Anterior cingulate cortex (tissue), 58 donors: Measurements from ENCODE around the gene DENND5B.
"Not testable (repeated sequence)": the region's sequence is repeated elsewhere in the genome, so short reads cannot be mapped to it uniquely, and the experiment has no call there.

Source experiments
- DNase-seq, 58 donors: peaks; one replicate each; lab custom pipeline; 2025; lab: John Stamatoyannopoulos, UW

The DENND5B gene

DNA sequence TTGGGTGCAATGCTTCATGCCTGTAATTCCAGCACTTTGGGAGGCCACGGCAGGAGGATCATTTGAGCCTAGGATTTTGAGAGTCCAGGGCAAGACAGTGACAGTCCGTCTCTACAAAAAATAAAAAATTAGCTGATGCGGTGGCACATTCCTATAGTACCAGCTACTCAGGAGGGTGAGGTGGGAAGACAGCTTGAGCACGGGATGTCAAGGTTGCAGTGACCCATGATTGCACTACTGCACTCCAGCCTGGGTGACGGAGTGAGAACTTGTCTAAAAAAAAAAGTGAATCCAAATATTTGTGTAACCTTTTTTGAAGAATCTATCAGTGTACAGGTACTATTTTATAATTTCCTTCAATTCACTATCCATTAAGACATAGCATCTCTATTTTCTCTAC is 112.5 kb downstream of the DENND5B start:
- DNase-seq = no peak

DNA sequence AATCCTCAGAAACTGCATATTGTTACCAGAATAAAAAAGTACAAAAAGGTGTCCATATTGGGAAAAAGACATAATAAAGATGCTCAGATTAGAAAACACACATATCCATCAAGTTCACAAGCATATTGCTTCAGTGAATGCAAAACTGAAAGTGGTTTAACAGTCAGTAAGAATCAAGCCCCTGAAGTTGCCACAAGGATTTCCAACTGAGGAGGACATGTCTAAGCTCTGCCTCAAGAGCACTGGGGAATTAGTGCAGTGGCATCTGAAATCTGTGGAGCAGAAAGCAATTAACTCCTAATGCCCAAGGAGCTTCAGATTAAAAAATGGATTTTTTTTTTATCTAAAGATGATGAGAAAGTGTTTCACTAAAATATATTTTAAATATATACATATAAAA is 113.2 kb downstream of the DENND5B start:
- no peak for DNase-seq

DNA sequence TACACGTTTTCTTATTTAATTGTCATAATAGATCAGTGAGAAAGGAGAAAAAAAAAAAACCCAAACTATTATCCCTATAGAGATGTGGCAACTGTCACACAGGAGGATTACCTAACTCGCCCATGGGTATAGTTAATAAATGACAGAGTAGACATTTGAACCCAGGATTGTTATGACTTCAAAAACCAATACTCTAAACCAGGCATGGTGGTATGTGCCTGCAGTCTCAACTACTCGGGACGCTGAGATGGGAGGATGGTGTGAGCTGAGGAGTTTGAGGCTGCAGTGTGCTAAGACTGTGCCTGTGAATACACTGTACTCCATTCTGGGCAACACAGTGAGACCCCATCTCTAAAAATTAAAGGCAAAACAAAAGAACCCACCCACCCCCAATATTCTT is 114.5 kb downstream of the DENND5B start:
- DNase-seq = no peak

DNA sequence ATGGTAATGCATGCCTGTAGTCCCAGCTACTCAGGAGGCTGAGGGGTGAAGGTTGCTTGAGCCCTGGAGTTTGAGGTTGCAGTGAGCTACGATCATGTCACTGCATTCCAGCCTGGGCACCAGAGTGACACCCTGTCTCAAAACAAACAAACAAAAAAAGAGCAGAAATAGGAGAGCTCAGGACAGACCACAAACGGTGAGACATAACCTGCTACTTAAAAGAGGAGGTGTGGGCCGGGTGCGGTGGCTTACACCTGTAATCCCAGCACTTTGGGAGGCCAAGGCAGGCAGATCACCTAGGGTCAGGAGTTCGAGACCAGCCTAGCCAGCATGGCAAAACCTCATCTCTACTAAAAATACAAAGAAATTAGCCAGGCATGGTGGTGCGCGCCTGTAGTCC is 115.3 kb downstream of the DENND5B start:
- DNase-seq = not testable (repeated sequence)

DNA sequence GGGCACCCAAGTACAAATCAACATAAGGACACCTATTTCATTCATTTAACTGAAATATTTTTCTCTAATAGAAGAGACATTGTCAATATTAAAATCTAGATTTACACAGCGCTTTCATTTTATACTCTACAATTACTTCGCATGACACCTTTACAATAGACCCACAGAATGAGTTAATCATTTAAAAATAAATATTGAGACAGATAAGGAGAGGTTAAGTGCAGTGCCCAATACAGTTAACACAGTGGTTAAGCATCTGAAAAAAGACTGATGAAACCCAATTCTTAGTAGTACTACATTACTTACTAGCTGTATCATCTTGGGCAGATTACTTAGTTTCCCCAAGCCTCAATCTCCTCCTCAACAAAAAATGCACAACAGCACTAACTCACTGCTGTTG is 116.2 kb downstream of the DENND5B start:
- no peak for DNase-seq

DNA sequence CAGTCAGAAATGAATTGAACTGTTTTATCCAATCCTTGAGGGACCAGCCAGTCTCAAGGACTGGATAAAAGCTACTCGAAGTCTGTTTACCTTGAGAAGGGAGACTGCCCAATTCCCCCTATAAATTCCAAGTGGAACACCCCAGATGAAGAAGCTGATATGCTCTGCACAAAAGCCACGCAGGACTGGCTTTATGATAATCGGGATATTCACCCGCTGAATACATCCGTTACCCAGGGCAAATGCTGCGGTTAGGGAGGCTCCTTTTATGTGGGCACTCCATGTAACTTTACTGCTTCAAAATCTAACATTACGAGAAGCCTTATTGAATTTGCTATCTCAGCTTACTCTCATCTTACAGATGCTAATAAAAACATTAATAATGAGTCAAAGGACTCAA is 119.1 kb downstream of the DENND5B start:
- no peak for DNase-seq

DNA sequence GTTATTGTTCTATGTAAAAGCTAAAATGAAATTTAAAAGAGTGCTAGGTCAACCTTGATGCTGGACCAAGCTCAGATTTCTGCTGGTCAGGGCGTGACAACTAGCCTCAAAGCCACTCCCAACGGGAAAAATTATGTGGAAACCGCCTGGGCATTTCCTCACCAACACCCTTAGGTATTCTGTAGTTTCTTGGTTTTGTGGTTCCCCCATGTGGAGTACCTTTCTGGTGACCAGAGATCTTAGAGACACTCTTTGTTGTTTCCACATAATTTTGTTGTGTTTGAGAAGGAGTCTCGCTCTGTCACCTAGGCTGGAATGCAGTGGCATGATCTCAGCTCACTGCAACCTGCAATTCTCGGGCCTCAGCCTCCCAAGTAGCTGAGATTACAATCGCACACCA is 119.9 kb downstream of the DENND5B start:
- no peak for DNase-seq

DNA sequence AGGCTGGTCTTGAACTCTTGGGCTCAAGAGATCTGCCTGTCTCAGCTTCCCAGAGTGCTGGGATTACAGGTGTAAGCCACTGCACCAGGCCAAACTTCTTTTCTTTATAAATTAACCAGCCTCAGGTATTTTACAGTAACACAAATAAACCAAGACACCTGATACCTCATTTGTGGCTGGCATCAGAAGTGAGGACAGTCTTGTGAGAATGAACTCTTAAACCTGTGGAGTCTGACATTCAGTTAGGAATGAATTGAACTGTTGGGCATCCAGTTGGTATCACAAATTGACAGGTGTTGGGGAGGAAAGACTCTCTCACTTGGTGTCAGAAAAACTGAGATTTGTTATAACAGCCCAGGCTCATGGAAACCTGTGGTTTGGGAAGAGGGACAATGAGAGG is 120.5 kb downstream of the DENND5B start:
- DNase-seq = no peak

DNA sequence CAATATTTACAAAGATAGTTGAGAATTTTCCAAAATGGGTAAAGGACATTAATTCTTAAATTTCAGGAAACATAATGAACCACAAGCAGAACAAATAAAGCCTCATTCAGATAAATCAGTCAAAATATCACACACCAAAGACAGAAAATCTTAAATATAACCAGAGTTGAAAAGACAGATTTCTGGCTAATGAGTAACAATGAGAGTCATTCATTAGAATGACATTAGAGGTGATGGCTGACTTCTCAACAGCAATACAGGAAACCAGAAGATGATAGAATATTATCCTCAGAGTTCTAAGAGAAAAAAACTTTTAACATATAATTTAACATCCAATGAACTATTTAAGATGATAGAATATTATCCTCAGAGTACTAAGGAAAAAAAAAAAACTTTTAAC is 124.2 kb downstream of the DENND5B start:
- DNase-seq = no peak

DNA sequence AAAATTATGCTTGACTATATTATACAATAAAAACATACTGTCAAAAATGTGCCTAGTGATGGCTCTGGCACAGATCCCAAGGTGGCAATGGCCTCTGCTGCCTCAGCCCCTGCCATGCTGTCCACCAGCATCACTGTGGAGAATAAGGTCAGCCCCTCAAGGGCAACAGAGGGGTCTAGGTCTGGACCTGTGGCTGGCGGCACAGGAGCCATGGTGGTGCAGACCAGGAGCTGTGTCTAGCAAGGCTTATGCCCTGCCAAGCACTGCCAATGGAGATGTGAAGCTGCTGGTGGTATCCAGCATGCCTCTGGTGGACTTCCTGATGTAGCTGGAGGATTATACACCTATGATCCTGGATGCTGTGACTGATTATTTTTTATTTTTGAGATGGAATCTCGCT is 125.9 kb downstream of the DENND5B start:
- no peak for DNase-seq

DNA sequence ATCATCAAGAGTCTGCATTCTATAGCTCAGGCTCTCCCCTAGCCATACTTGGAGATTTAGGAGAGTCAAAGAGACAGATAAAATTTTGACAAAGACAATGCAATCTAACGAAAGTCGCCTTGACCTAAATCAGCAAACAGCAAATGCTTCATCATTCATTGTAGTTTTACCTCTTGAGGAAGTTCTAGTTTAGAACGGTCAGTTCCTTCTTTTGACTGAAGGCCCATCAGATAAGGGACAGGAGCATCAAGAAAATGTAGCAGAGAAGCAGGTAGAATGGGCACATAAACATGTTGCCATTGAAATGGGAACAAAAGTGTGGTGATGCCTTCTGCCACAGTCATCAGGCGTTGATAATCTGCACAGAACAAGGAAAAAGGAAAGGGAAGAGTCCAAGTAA is 130.9 kb downstream of the DENND5B start:
- no peak for DNase-seq

DNA sequence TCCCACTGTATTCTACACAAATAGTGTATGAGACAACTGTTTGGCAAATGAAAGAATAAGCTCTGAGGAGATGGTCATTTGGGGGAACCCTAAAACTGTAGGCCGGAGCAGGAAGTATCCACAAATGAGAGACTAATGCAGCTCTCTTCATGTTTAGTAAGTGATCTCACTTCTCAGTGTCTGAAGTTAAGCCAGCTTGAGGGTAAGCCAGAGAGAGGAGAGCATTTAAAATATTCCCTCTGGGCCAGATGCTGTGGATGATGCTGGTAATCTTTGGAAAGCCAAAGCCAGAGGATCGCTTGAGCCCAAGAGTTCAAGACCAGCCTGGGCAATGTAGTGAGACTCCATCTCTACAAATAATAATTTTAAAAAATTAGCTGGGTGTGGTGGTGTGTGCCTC is 134.4 kb downstream of the DENND5B start:
- DNase-seq = no peak

DNA sequence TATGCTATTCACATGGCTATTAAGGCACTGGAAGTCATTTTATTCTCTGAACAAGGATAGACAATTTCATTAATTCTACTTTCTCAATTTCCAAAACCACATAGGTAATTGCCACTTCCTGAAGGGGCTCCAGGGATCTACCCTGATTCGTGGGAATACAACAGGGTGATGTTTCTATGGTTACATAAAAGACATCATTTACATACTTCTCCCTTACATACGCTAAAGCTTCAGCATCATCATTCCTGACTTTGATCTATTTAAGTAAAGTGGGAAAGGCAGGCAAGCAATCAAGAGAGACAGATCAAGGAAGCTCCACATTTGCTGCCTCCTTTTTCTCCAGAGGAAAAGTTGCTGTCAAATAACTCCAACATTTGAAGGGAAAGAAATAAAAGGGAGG is 146.2 kb downstream of the DENND5B start:
- no peak for DNase-seq

DNA sequence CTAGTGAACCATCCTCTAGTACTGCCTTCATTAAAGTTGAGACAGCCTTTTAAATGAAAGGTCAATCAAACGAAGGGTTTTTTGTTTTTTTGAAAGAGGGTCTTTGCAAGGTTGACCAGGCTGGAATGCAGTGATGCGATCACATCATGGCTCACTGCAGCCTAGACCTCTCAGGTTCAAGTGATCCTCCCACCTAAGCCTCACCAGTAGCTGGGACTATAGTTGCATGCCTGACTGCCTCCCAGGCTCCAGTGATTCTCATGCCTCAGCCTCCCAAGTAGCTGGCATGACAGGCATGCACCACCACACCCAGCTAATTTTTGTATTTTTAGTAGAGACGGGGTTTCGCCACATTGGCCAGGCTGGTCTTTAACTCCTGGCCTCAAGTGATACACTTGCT is 150.3 kb downstream of the DENND5B start:
- no peak for DNase-seq

DNA sequence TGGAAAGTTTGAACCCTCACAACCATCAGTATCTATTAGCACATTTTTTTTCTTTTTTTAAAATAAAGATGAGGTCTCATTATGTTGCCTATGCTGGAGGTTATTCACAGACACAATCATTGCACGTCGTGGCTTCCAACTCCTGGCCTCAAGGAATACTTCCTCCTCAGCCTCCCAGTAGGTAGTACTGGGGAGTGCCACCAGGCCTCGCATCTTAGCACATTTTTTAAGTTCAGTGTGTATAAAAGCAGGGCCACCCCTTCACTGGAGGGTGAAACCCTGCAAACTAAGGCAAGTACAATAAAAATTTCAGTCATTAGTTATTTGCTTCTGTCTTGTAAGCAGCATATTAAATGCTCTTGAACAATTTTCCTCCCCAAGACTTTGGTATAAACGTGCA is 150.8 kb downstream of the DENND5B start:
- no peak for DNase-seq

DNA sequence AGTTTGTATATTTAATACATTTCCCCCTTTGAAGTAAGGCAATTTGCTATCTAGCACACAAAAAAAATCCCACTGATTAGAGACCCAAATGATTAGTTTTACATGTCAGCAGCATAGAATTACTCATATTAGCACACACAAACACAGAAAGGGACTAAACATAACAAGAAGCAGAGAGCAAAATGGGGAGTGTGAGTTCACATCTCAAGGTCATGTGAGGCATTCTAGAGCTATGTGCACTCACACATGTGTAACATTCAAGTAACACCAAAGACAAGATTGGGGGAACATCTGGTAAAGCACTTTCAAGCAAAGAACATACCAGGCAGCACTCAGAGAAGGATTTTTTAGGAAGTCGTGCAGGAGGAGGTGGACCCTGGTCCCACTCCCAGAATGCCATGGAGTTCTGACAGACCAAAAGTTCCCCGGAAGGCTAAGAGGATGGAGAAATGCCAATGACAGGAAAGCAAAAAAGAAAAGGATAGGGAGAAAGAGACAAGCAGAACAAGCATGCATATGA is 159.2 kb downstream of the DENND5B start:
- DNase-seq = no peak

DNA sequence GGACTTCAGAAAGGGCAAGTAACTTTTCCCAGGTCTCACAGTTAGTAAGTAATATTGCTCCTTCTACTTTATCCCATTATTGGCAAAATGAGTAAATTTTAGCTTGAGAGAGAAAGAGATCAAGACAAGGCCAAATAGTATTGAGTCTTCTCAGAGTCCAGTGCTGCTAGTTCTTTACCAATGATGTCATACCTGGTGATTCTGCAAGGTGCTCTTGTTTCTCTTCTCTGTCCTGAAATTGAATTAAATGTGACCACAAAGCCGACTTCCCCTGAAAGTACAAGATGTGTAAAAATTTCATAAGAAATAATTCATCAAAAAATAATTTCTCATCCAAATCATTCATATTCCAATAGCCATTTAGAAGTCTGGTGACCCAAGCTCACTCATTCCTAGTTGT is 167.5 kb downstream of the DENND5B start:
- no peak for DNase-seq

DNA sequence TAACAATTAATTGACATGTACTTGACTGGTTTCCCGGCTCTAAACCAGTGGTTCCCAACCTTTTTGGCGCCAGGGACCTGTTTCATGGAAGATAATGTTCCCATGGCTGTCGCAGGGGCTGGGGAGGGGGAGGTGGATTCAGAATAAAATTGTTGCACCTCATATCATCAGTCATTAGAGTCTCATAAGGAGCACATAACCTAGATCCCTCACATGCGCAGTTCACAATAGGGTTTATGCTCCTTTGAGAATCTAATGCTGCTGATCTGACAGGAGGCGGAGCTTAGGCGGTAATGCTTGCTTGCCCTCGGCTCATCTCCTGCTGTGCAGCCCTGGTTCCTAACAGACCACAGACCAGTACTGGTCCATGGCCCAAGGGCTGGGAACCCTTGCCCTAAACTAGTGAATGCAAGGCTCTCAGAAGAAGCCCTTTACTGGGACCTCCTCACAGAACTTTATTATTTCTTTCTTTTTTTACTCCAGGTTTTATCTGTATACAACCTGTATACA is 178.6 kb downstream of the DENND5B start:
- DNase-seq = no peak

DNA sequence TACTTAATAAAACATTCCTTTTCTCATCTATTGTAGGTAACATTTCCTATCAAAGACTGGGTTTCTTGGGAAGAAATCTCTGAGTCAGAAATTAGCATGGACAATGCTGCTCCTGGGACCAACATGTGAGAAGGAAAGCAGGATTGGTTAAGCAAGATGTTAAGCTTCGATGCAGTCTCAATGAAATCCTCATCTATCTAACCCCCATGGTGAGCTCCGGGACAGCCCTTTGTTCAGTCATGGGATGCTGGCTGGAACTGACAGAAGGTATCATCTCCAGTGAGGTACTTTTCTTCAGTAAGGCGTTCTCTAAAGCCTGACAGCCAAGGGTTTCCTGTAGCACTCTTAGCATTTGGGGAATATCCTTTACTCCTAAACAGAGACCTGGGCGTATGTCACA is 182.2 kb downstream of the DENND5B start:
- no peak for DNase-seq

DNA sequence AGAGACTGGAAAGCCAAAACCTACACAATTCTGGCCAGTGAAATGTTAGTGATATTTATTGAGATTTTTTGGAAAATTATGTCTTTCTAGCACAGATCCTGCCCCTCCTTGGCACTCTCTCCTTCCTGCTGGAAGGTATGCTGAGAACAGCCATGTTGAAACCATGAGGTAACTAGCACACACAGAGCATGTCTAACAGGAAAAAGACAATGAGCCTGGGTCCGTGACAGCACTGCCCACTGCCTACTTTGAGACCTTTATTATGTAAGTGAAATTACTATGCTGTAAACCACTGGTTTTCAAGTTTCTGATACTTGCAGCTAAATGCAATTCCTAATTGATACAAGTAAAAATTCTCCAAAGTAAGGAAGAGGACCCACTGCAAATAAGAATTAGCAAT is 183.4 kb downstream of the DENND5B start:
- DNase-seq = no peak

DNA sequence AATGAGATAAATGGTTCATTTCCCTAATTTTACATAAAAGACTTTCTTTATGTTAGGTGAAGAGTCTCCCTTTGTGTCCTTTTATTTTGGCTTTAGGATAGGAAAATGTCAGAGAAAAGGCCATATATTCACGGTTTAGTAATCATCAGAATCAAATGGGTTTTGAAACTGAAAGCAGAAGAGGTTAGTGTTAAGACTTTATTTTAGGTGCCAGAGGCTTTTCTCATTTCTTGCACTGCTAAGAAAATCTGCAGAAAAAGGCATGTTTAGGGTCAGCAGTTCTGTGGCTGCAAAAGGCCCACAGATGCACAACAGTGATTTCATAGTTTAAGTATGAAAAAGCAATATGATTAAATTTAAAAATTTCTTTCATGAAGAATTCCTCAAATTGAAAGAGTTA is 184.6 kb downstream of the DENND5B start:
- no peak for DNase-seq

DNA sequence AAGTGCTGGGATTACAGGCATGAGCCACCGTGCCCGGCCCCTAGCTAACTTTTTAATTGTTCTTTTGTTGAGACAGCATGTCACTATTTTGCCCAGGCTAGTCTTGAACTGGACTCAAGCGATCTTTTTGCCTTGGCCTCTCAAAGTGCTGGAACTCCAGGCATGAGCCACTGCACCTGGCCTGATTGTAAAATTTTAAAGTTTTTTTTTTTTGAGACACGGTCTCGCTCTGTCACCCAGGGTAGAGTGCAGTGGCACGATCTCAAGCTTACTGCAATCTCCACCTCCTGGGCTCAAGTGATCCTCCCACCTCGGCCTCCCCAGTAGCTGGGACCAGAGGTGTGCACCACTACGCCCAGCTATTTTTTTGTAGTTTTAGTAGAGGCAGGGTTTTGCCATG is 185.9 kb downstream of the DENND5B start:
- no peak for DNase-seq

DNA sequence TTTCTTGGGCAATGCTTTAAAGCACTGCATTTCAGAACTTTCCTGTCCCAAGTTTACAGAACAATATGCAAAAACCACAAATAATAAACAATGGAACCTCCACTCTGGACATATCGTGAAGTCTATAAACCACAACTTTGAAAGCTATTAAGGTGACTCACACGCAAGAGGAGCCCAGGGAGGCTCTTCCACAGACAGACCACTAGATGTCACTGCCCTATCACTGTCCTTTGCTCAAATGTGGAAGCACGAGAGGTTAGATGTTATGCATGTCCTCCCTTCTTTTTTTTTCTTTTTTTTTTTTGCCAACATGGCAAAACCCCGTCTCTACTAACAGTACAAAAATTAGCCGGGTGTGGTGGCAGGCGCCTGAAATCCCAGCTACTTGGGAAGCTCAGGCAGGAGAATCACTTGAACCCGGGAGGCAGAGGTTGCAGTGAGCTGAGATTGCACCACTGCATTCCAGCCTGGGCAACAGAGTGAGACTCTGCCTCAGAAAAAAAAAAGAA is 187.8 kb downstream of the DENND5B start:
- DNase-seq = peak in 41 of 58 donors; percentile 4 to 75 (median 21)
